Stimulated activated memory B cell treated with anti-CD40 and anti-IgM and Interleukin-4, amounts not matched to agents 10 μg/mL and 1 μg/mL and 100 μg/mL, for 72 hours (primary cell): ENCODE results near the gene INTS4.
"Not testable (repeated sequence)": the region's sequence is repeated elsewhere in the genome, so short reads cannot be mapped to it uniquely, and the experiment has no call there.

Source experiments
- ATAC-seq: fragments of 150-1000 bp; cut with Tn5 transposase; 2 replicates; pipeline ENCODE4 v1.10.0; 2021
- H3K27ac Mint-ChIP-seq: one replicate; pipeline ENCODE4 v1.8.0; 2022; ENCODE audit warnings: mild to moderate bottlenecking, mixed read lengths
- H3K27me3 Mint-ChIP-seq: one replicate; pipeline ENCODE4 v1.8.0; 2022; ENCODE audit warnings: mixed read lengths
- H3K36me3 Mint-ChIP-seq: one replicate; pipeline ENCODE4 v1.8.0; 2022; ENCODE audit warnings: mixed read lengths
- H3K4me1 Mint-ChIP-seq: one replicate; pipeline ENCODE4 v1.8.0; 2022; ENCODE audit warnings: mixed read lengths
- H3K4me3 Mint-ChIP-seq: one replicate; pipeline ENCODE4 v1.8.0; 2022; ENCODE audit warnings: mild to moderate bottlenecking, moderate library complexity, mixed read lengths
- H3K9me3 Mint-ChIP-seq: one replicate; pipeline ENCODE4 v1.8.0; 2022; ENCODE audit warnings: mixed read lengths

INTS4 gene

DNA sequence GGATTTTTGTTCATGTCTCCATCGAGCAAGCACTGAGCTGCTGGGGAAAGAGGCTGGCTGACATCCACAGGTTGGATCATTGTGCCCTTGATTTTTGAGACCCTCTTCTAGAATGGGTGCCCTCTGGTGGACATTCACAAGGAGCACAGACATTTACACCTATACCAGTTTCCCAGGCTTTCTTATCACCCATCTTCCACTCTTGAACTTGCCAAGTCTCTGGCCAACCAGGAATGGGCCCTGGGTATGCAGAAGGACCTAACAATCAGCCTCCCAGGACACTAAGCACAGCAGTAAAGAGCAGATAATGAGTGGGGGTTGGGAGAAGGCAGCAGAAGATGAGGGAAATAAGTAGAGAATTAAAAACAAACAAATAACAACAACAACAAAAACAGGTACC lies 5.7 kb upstream of the INTS4 start:
- H3K9me3 Mint-ChIP-seq, result no peaks in the 10 kb centered on the region
- peak; percentile 79 for ATAC-seq
- no peak overlapping the region for H3K27ac Mint-ChIP-seq
- no peak overlapping the region for H3K4me3 Mint-ChIP-seq
- no peaks in the 10 kb centered on the region for H3K27me3 Mint-ChIP-seq
- H3K4me1 Mint-ChIP-seq, result peaks cover 21% of the 10 kb centered on the region
- H3K36me3 Mint-ChIP-seq, result no peaks in the 10 kb centered on the region

DNA sequence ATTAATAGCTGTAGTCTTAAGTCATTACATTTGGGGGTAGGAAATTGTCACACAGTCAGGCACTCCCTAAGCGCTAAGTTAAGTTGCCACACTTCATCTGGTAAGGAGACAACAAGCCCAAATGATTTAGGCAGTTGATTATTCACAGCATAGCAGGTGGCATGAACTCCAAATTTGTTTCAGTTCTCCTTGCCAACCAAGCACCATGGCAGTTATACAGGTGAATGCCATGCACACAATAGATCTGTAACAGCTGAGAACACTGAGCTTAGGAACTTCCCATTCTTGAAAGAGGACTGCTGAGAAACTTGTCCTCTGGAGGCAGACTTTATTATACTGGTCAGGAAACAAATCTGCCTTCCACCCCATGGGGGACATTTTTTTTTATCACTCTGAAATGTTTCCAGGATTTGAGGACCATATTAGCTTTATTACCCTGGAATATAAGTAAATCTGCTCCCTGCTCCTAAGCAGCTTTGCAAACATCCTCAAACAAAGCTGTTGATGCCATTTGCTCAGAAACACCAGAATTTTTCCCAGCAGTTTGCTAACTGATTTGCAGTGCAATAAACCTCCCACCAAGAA lies 5.1 kb upstream of the INTS4 start:
- H3K27me3 Mint-ChIP-seq, result no peaks in the 10 kb centered on the region
- H3K4me3 Mint-ChIP-seq, result no peak overlapping the region
- no peak overlapping the region for H3K27ac Mint-ChIP-seq
- peaks cover 23% of the 10 kb centered on the region for H3K4me1 Mint-ChIP-seq
- no peak for ATAC-seq
- H3K36me3 Mint-ChIP-seq, result no peaks in the 10 kb centered on the region
- H3K9me3 Mint-ChIP-seq, result no peaks in the 10 kb centered on the region

DNA sequence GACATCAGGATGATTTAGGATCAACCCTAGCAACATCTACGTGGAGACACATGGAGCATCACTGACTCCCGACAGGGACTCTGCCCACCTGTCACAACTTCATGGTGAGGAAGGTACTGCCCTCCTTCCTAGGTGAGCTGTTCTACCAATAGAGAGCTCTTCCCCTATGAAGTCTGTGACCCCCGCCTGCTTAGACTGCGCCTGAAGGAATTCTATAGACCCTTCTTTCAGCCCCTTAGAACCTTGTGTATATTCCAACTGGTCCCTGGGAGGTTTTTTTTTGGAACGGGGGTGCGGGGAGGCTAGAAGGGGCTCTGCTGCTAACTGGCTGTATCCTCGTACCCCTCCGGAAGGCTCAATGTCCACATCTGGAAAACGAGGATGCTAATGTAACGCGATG lies 566 bp downstream of the INTS4 start:
- Mint-ChIP-seq H3K9me3 (no peaks in the 10 kb centered on the region), H3K27ac (peak overlapping the region; percentile 88), H3K27me3 (no peaks in the 10 kb centered on the region), H3K4me3 (peak overlapping the region; percentile 88), H3K4me1 (peaks cover 29% of the 10 kb centered on the region), H3K36me3 (peaks cover 5% of the 10 kb centered on the region)
- ATAC-seq, result no peak

DNA sequence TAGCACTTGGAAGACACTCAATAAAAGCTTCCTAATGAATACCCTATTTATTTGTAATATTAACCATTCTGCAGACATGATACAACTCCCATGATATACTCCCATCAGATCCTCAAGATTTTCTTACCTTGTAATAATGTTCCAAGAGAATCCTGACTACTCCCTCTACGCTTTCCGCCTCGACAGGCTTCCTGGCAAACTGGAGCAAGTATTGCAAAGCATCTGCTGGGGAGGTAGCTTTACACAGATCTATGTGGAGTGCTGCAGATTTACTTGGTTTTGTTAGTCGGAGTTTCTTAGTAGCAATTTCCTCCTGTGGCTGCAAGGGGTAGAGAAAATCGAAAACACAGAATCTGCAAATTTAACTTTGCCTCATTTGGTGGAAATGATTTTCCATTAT lies 3.5 kb downstream of the INTS4 start:
- Mint-ChIP-seq H3K27ac (no peak overlapping the region), H3K4me1 (peaks cover 36% of the 10 kb centered on the region)

DNA sequence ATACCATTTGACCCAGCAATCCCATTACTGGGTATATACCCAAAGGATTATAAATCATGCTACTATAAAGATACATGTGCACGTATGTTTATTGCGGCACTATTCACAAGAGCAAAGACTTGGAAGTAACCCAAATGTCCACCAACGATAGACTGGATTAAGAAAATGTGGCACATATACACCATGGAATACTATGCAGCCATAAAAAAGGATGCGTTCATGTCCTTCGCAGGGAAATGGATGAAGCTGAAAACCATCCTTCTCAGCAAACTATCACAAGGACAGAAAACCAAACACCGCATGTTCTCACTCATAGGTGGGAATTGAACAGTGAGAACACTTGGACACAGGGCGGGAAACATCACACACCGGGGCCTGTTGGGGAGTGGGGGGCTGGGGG lies 8.0 kb downstream of the INTS4 start:
- not testable (repeated sequence) for H3K27ac Mint-ChIP-seq
- peaks cover 58% of the 10 kb centered on the region for H3K36me3 Mint-ChIP-seq

More for the DNA sequence above, 3.5 kb downstream of the INTS4 start:
- Mint-ChIP-seq H3K9me3 (no peaks in the 10 kb centered on the region), H3K4me3 (no peak overlapping the region), H3K27me3 (no peaks in the 10 kb centered on the region), H3K36me3 (peaks cover 21% of the 10 kb centered on the region)
- ATAC-seq, result no peak

DNA sequence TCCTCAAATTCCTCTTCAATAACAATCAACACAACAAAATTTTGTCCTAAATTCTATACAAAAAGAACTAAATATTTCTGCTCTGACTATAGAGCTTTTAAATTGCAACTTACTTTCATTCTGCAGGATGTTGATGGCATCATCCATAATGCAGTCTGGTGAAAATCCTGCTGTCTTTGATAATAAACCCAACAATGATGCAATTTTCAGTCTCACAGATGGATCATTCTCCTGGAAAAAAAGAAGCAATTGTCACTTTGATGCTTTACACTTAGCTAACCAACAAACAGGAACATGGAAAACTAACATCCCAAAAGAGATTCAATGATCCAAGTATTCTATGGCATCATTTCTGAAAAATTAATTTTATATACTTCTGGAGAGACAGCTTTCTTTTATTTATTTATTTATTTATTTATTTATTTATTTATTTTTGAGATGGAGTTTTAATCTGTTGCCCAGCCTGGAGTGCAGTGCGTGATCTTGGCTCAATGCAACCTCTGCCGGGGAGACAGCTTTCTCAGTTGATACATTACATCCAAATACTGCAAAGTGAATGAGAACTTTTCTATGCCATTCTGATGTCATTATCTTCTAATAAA lies 13.0 kb downstream of the INTS4 start:
- ATAC-seq, result no peak
- no peaks in the 10 kb centered on the region for H3K27me3 Mint-ChIP-seq
- no peak overlapping the region for H3K4me3 Mint-ChIP-seq
- no peaks in the 10 kb centered on the region for H3K9me3 Mint-ChIP-seq
- peaks cover 9% of the 10 kb centered on the region for H3K4me1 Mint-ChIP-seq
- H3K27ac Mint-ChIP-seq, result no peak overlapping the region
- H3K36me3 Mint-ChIP-seq, result peaks cover 59% of the 10 kb centered on the region

More for the DNA sequence above, 8.0 kb downstream of the INTS4 start:
- peaks cover 16% of the 10 kb centered on the region for H3K4me1 Mint-ChIP-seq
- not testable (repeated sequence) for ATAC-seq, H3K9me3 Mint-ChIP-seq, H3K4me3 Mint-ChIP-seq, H3K27me3 Mint-ChIP-seq

DNA sequence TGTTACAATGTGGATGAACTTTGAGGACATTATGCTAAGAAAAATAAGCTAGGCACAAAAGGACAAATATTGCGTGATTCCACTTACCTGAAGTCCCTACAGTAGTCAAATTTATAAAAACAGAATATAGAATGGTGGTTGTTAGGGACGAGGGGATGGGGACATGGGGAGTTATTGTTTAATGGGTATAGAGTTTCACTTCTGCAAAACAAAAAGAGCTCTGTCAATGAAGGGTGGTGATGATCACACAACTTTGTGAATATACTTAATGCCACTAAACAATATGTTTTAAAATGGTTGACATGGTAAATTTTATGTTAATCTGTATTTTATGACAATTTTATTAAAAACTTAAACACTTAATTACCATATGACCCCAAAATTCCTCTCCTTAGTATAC lies 26.1 kb downstream of the INTS4 start:
- Mint-ChIP-seq H3K36me3 (peaks cover 50% of the 10 kb centered on the region), H3K4me3 (no peak overlapping the region), H3K4me1 (peaks cover 7% of the 10 kb centered on the region), H3K9me3 (no peaks in the 10 kb centered on the region), H3K27ac (no peak overlapping the region), H3K27me3 (no peaks in the 10 kb centered on the region)
- ATAC-seq, result no peak

DNA sequence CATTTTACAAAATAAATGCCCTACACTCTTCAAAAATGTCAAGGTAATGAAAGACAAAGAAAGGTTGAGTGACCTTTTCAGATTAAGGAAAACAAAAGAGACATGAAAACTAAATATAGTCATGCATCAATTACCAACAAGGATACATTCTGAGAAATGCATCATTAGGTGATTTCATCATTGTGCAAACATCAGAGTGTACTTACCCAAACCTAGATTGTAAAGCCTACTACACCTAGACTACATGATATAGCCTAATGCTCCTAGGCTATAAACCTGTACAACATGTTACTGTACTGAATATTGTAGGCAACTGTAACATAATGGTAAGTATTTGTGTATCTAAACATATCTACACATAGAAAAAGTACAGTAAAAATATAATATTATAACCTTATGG lies 26.7 kb downstream of the INTS4 start:
- H3K9me3 Mint-ChIP-seq, result no peaks in the 10 kb centered on the region
- H3K4me1 Mint-ChIP-seq, result peaks cover 7% of the 10 kb centered on the region
- peaks cover 47% of the 10 kb centered on the region for H3K36me3 Mint-ChIP-seq
- H3K27me3 Mint-ChIP-seq, result no peaks in the 10 kb centered on the region
- no peak overlapping the region for H3K27ac Mint-ChIP-seq
- H3K4me3 Mint-ChIP-seq, result no peak overlapping the region
- ATAC-seq, result no peak

DNA sequence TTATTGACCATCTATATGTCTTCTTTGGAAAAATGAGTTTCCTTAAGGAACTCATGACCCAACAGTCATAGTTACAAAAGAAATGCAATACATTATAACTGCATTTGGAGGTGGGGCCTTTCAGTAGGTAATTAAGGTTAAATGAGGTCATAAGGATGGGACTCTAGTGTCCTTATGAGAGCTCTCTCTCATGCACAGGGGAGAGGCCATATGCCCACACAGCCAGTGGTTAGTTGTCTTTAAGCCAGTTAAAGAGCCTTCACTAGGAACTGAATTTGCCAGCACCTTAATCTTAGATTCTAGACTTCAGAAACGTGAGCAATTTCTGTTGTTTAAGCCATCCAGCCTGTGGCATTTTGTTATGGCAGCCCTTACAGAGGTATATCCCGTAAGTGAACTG lies 27.3 kb downstream of the INTS4 start:
- ATAC-seq, result no peak
- H3K4me3 Mint-ChIP-seq, result no peak overlapping the region
- peaks cover 7% of the 10 kb centered on the region for H3K4me1 Mint-ChIP-seq
- no peak overlapping the region for H3K27ac Mint-ChIP-seq
- no peaks in the 10 kb centered on the region for H3K27me3 Mint-ChIP-seq
- peaks cover 40% of the 10 kb centered on the region for H3K36me3 Mint-ChIP-seq
- no peaks in the 10 kb centered on the region for H3K9me3 Mint-ChIP-seq

DNA sequence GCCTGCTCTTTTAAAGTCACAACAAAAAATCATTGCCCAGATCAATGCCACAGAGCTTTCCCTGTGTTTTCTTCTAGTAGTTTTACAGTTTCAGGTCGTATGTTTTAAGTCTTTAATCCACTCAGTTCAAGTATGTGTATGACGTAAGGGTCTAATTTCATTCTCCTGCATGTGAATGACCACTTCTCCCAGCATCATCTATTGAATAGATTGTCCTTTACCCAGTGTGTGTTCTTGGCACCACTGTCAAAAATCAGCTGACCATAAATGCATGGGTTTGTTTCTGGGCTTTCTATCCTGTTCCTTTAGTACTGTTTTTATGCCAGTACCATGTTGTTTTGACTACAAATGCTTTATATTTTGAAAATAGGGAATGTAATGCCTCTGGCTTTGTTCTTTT lies 28.1 kb downstream of the INTS4 start:
- Mint-ChIP-seq H3K4me3 (no peak overlapping the region), H3K27me3 (no peaks in the 10 kb centered on the region), H3K4me1 (peaks cover 7% of the 10 kb centered on the region), H3K9me3 (no peaks in the 10 kb centered on the region), H3K36me3 (peaks cover 32% of the 10 kb centered on the region), H3K27ac (no peak overlapping the region)
- no peak for ATAC-seq

DNA sequence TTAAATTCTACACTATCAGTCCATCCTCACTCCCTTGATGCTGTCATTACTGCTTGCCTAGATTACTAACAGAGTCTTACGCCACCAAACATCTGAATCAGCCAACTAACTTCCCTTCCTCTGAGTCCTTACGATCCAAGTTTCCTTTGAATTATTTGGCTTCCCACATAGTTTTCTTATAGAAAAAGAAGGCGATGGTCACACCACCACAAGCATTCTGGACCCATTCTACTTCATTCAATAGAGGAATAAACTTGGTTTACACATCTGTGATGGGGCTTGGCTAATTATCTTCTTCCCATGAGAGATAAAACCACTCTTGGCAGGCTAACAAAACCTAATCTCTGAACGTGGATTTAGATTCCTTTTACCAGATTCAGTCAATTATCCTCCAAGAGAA lies 35.0 kb downstream of the INTS4 start:
- no peaks in the 10 kb centered on the region for H3K4me1 Mint-ChIP-seq
- H3K27me3 Mint-ChIP-seq, result no peaks in the 10 kb centered on the region
- H3K27ac Mint-ChIP-seq, result no peak overlapping the region
- H3K9me3 Mint-ChIP-seq, result no peaks in the 10 kb centered on the region
- H3K36me3 Mint-ChIP-seq, result peaks cover 28% of the 10 kb centered on the region
- H3K4me3 Mint-ChIP-seq, result no peak overlapping the region
- ATAC-seq, result no peak

DNA sequence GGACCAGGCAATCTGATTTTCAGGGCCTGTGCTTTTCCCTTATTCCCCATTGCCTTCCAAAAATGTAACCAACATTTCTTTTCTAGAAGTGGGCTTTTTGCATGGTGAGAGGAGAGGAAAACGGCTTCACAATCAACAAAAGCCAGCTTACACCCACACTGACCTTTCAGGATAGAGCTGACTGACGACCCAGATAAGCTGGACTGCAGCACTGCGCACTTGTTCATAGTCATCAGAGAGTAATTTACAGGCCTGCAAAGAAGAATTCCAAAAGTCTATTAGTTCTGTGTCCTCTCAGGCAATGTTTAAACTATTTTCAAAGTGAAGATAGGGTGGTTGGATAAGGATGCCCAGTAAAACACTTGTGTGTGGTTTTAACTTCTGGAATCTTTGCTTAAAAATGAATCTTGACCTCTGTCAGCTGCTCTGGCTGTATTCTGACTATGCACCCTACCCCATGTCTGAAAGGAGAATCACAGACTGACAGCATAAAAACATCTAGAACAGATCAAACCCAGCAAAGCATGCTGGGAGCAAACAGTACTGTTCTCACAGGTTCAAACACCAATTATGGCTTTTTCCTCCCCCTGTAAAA lies 35.8 kb downstream of the INTS4 start:
- H3K27me3 Mint-ChIP-seq, H3K4me1 Mint-ChIP-seq, ATAC-seq, H3K9me3 Mint-ChIP-seq, H3K27ac Mint-ChIP-seq, H3K4me3 Mint-ChIP-seq: not testable (repeated sequence)
- H3K36me3 Mint-ChIP-seq, result peaks cover 36% of the 10 kb centered on the region

DNA sequence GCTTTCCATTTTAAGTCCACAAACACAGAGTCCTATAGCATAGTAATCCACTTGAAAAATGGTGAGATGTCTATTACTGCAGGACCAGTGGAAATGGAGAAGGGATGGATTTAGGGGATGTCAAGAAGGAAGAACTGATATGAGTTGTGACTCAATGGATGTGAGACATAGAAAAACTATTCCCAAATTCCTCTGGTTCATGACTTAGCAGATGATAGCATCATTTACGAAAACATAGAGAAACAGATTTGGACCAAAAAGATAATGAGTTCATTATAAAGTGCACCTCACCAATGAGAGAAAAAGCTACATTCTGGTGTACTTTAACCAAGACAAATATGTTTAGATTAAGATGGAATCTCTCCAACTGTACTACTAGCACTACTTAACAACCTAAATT lies 51.2 kb downstream of the INTS4 start:
- H3K4me1 Mint-ChIP-seq, result peaks cover 16% of the 10 kb centered on the region
- H3K27ac Mint-ChIP-seq, H3K4me3 Mint-ChIP-seq, H3K9me3 Mint-ChIP-seq, H3K27me3 Mint-ChIP-seq, ATAC-seq: not testable (repeated sequence)
- peaks cover 50% of the 10 kb centered on the region for H3K36me3 Mint-ChIP-seq

DNA sequence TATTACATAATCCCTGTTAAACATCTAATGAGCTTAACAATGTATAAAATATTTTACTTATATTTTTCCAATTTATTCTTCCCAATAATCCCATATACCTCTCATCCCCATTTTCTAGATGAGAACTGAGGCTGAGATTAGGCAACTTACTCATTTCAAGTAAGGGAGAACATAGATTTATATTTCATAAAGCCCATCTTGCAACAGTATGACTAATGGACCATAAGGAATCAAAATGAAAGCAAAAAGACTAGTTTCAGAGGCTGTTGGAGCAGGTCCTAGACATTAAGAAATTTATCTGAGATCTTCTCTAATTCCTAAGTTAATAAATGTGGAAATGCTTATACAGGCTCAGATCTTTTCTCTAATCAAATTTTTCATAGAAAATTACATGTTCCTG lies 52.0 kb downstream of the INTS4 start:
- not testable (repeated sequence) for ATAC-seq, H3K27me3 Mint-ChIP-seq
- H3K36me3 Mint-ChIP-seq, result peaks cover 43% of the 10 kb centered on the region

DNA sequence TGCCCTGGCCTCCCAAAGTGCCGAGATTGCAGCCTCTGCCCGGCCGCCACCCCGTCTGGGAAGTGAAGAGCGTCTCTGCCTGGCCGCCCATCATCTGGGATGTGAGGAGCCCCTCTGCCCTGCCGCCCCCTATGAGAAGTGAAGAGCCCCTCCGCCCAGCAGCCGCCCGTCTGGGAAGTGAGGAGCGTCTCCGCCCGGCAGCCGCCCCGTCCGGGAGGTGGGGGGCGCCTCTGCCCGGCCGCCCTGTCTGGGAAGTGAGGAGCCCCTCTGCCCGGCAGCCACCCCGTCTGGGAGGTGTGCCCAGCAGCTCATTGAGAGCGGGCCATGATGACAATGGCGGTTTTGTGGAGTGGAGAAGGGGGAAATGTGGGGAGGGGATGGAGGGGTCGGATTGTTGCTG lies 60.9 kb downstream of the INTS4 start:
- not testable (repeated sequence) for H3K27me3 Mint-ChIP-seq, H3K9me3 Mint-ChIP-seq, H3K27ac Mint-ChIP-seq, H3K4me1 Mint-ChIP-seq, ATAC-seq, H3K4me3 Mint-ChIP-seq
- H3K36me3 Mint-ChIP-seq, result peaks cover 69% of the 10 kb centered on the region

More for the DNA sequence above, 52.0 kb downstream of the INTS4 start:
- H3K4me3 Mint-ChIP-seq, H3K27ac Mint-ChIP-seq, H3K9me3 Mint-ChIP-seq: not testable (repeated sequence)
- H3K4me1 Mint-ChIP-seq, result peaks cover 16% of the 10 kb centered on the region
